Stimulated activated CD8-positive, alpha-beta memory T cell treated with anti-CD3 and anti-CD28 coated beads, Interleukin-4, amount 100 ng/mL, for 48 hours (primary cell): ENCODE data around the gene COPB2.
"Not testable (repeated sequence)": the region's sequence is repeated elsewhere in the genome, so short reads cannot be mapped to it uniquely, and the experiment has no call there.

Source experiments
- DNase-seq: peaks from one replicate; pipeline ENCODE4 v3.0.0-alpha.2; 2020

Gene COPB2

DNA sequence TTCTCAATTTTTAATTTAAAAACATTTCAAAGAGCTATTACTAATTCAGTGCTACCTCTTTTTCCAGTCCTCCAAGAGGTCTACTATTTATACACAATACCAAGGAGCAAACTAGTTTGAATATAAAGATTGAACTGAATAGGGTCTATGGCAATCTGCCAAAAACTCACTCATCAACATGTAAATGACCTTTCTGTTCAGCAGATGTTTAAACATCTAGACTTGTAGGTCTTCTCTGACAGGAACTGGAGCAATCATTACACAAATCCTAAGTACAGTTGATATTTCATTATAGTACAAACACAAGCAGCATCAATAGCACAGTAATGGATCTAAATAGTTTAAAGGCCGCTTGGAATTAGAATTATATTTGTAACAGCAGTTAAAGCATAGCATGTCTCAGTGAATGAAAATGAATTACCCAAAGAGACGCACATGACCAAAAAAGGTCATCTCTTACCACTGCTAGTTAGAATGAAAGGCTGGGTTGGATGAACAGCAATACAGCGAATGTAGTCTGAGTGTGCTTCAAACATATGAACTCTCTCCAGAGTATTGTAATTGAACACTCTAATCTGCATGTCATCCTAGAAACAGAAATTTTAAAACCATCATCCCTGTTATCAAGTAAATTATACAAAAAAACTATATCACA lies 10.7 kb downstream of the COPB2 start:
- no peak for DNase-seq

DNA sequence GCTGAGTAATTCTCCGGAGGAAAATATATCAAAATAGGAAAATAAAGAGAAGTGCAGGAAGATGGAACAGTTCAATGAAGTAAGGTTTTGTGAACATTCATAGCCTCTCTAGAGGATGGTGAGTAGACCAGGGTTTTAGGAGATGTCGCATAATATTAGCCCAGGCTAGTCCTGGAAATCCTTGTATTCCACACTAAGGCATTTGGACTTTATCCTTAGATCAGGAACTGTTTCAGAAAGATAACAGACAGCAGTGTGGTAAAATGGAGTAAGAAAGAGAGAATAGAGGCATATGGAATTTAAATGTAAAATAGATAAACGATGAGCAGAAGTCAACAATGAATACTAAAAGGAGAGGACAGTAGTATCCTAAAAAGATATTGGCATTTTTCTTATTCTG lies 12.1 kb downstream of the COPB2 start:
- DNase-seq = no peak

- DNase-seq = no peak
Measured at GRCh38 chr3:139374099-139374498, 15.3 kb downstream of the COPB2 start.

DNA sequence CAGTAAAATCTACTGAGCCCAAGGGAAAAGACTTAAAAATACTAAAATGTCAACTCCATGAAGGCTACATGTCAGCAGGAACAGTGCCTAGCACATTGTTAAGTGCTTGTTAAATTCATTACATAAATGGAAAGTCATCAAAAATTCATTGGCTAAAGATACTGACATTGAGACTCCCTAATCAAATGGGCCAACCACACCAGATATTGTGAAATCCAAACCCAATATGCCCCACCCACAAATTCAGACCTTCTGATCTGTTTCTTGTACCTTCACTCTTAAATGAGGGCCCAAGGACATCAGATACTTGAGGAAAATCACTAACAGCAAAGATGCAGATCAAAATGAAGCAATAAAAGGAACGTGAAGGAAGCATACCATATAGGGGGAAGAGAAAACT lies 24.9 kb downstream of the COPB2 start:
- DNase-seq = no peak

DNA sequence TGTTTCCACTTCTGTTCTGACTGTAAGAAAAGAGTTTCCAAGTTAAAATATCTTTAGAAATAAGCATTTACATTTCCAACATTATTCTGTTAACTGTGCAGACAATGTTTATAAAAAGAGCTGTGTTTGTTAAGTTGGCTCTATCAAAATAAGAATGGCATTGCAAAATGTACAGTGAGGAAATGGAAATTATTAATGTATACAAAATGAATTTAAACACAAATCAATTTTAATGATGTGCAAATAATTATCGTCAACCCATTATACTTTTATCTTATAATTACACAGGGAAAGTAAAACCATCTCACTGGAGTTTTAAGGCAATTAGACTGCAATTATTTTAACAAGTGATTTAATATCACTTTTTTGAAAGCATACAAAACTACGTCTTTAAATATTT lies 28.2 kb downstream of the COPB2 start:
- DNase-seq = no peak

DNA sequence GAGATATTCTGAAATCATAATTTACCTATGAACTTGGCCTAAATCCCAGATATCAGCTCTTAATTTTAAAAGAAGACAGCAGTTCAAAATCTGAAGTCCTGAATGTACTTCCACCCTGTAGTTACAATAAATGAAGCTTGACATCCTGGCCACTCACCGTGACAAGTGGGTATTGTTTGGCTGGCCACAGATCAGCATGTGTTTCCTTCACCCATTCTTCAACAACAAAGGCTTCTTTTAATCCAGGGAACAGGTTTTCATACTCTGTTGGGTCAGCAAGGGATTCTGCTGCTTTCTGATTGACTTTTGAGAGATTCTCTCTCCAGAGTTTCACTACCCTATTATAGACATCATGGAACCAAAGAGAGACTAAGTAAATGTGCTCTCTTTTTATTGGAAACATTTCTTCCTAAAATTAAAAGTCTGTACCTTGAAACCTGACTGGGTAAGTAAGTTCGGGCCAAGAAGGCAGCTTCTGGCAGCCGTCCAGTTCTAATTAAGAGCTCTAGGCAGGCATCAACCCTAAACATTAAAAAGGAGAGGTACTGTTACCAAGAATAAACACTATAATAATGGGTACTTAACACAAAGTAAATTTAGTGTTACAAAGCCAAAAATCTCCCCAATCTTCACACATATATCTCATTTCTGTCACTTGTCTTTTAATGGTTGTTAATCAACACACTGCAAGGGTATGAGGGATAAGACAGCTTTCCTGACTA lies 30.4 kb downstream of the COPB2 start:
- DNase-seq = no peak

GRCh38 chr3:139357899-139358298 lies 31.5 kb downstream of the COPB2 start:
- no peak for DNase-seq

DNA sequence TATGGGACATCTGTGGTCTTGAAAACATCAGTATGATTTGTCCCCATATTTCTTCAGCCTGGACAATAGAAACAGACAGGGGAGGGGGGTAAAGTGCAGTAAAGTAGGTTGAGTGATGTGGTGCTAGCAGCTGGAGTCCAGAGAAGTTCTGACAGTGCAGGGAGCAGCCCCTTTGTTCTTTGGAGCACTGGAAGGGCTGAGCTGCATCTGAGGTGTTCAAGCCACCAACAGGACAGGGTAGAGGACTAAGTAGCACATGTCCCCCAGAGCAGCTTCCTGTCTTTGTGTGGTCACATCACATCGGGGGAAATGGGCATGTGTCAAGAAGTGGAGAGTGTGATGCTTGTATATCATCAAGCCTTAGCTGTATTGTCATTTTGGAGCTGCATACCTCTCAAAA lies 33.6 kb downstream of the COPB2 start:
- DNase-seq = no peak

GRCh38 chr3:139355476-139355875 lies 34.0 kb downstream of the COPB2 start:
- no peak for DNase-seq

- no peak for DNase-seq
Measured at GRCh38 chr3:139354661-139355060, 34.8 kb downstream of the COPB2 start.

DNA sequence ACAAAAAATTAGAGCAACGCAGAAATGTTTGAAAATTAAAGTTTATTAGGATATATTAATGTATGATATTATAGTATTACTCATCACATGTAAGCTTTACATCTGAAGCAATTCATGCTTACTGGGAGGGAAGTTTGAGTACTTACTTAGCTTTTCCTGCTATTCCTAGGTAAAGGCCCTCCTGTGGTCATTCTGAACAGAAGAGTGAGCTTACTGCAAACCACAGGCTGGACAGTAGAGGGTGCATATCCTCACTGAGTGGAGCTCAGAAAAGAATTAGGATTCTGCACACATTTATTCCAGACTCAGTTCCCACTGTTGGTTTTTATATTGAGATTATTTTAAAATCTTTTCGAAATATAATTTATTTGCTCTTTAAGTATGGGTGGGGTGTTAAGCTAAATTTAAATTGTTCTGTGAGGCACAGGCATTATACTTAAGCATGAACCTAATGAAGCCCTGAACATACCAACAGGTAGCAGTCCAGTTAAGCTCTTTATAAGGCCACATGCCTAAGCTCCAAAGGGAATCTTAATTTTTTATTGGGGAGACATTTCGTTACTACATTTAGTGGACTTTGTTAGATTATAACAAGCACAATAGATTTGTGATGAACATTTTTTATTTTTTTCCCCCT lies 35.4 kb downstream of the COPB2 start:
- no peak for DNase-seq

DNA sequence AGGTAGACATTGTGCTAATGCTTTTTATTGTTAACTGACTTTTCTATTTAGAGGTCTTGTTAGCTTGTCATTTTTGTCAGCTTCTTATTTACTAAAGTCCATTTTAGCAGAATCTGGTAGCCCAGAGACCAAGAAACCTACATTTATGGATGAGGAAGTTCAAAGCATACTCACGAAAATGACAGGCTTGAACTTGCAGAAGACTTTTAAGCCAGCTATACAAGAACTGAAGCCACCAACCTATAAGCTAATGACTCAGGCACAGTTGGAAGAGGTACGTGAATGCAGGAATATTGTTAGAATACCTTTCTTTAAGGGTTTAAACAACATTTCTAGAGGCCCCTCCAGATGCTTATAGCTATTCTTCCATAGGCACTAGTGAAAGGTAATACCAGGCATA lies 42.7 kb downstream of the COPB2 start:
- no peak for DNase-seq

DNA sequence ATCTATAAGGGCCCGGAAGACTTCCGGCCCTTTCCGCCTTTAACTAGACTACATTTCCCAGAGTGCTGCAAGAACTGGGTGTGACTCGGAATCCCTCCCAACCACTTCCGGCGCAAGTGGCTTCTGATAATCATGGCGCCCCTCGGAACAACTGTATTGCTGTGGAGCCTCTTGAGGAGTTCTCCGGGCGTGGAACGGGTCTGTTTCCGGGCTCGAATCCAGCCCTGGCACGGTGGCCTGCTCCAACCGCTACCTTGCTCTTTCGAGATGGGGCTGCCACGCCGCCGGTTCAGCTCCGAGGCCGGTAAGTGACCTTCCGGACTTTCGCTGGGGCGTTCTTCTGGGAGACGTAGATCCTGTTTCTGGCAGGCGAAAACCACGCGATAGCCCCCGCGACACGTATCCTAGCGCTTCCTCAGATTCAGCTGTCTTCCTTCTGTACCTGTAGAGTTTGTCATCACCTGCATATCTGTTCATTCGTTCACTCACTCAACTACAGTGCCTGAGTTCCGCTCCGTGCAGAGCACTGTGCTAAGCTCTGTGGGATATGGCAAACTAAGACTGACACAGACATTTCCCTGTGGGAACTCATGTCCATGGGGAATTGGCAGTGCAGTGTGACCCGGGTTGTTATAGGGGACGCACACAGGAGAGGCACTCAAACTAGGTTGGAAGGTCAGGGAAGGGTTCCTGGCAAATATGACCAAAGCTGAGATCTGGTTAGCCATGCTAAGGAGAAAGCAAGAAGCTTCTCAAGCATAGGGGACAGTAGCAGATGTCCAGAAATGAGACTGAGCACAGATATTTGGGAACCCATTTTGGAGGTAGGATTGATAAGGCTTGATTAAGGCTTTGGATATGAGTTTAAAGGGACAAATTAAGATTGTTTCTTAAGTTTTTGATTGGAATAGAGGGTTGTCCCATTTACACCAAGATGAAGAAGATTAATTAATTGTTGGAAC lies 45.3 kb downstream of the COPB2 start, which contains the start of gene MRPS22:
TSS of gene MRPS22 (plus strand) at position 126 of the 962 bp plus-strand sequence. CDS start at position 133, 7 bp downstream.
- DNase-seq = peak; percentile 83

DNA sequence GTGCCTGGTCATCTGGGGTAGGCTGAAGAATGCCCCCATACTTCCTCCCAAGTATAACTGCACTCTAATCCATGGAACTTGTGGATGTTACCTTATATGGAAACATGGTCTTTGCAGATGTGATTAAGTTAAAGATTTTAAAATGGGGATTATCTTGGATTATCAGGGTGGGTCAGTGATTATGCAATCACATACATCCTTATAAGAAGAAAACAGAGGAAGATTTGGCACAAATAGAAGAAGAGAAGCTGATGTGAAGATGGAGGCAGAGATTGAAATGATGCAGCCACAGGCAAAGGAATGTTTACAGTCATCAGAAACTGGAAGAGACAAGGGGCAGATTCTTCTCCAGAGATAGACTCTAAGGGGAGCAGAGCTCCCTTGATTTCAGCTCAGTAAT lies 47.4 kb downstream of the COPB2 start:
- no peak for DNase-seq

- DNase-seq = no peak
Measured at GRCh38 chr3:139340784-139341183, 48.7 kb downstream of the COPB2 start.

- peak; percentile 60 for DNase-seq
Measured at GRCh38 chr3:139339219-139339906, 50.1 kb downstream of the COPB2 start.

DNA sequence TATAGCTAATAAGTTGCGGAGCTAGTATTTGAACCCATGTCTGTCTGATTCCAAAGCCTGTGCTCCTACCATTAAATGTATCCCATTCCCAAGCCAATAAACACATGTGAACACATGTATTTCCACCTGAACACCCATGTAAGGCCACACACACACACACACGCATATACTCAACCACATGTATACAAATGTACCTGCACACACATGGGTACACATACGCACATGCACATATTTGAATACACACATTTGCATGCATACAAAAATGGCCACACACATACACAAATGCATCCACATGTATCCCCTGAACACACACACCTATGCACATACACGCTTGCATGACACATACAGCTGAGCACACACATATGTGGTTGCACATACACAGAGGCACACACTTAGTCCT lies 51.0 kb downstream of the COPB2 start:
- no peak for DNase-seq

DNA sequence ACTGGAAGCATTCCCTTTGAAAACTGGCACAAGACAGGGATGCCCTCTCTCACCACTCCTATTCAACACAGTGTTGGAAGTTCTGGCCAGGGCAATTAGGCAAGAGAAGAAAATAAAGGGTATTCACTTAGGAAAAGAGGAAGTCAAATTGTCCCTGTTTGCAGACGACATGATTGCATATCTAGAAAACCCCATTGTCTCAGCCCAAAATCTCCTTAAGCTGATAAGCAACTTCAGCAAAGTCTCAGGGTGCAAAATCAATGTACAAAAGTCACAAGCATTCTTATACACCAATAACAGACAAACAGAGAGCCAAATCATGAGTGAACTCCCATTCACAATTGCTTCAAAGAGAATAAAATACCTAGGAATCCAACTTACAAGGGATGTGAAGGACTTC lies 54.8 kb downstream of the COPB2 start:
- DNase-seq = not testable (repeated sequence)

GRCh38 chr3:139332092-139332491 lies 57.4 kb downstream of the COPB2 start:
- DNase-seq = no peak

- DNase-seq = peak; percentile 97
Measured at GRCh38 chr3:139329364-139329850, 60.0 kb downstream of the COPB2 start.

GRCh38 chr3:139328356-139328755 lies 61.1 kb downstream of the COPB2 start:
- DNase-seq = no peak

DNA sequence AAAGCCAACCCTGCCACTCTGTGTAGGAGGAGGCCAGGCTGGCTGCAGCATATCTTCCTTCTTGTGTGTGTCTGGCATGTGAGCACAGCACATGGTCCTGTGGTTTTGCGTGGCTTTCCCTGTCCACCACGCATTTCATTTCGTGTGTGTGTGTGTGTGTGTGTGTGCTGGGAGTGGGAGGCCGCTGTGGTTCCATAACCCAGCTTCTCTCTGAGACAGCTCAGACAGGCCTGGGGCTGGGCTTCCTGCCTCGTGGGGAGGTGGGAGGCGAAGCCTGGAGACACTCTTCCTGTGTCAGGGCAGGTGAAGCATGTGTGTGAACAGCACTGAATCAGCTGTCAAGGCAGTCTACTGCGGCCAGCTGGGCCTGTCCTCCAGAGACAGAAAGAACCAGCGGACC lies 61.6 kb downstream of the COPB2 start:
- DNase-seq = no peak
